NCI-H2227 (cell line): ENCODE measurements around the gene CTIF.

ENCODE experiments used
- DNase-seq: peaks from one replicate; lab custom pipeline; 2025; ENCODE audit not compliant: unreplicated experiment; lab: John Stamatoyannopoulos, UW

Gene CTIF

GRCh38 chr18:48874233-48874632 lies 335.4 kb downstream of the CTIF start:
- DNase-seq, result no peak

DNA sequence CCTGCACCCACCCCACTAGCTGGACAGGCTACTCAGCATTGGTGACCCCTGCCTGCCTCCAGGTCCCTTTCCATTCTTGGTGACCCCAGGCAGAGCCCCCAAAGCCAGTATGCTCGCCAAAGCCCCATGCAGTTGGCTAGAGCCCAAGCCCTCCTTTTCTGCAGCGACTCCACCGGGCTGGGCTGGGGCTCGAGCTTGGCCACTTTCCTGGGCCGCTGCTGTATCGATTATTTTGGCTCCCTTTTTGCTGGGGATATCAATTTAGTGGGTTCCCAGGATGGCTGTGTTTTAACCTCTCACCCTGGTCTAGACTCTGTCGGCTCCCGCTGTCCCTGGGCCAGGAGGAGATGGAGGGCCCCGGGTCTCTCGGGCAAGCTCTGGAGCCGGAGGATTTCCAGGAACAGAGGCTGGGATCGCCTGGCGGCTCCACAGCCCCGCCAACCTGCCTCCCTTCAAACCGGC lies 335.9 kb downstream of the CTIF start:
- no peak for DNase-seq

- DNase-seq, result no peak
Measured at GRCh38 chr18:48875314-48875941, 336.6 kb downstream of the CTIF start.

GRCh38 chr18:48875942-48876511 lies 337.2 kb downstream of the CTIF start:
- DNase-seq, result no peak

GRCh38 chr18:48876590-48876989 lies 337.8 kb downstream of the CTIF start:
- DNase-seq, result no peak

GRCh38 chr18:48877941-48878340 lies 339.1 kb downstream of the CTIF start:
- no peak for DNase-seq

- no peak for DNase-seq
Measured at GRCh38 chr18:48878471-48878870, 339.6 kb downstream of the CTIF start.

DNA sequence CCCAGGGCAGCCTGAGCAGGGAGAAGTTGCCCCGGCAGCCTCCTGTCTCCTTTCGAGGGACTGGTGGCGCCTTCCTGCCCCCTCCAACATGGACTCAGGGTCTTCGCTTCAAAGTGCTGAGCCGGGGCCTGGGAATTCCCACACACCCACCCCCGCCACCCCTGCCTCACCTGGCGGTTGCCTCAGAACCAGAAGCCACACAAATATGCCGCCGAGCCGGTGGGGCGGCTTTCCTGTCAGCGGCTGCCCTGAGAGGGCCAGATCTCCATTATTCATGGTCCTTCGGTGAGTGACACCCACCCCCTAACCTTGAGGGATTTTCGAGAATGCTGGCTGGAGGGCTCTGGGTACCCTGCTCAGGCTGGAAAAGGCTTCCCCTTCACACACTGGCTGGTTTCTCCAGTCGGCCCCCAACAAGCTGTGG lies 340.2 kb downstream of the CTIF start:
- no peak for DNase-seq

DNA sequence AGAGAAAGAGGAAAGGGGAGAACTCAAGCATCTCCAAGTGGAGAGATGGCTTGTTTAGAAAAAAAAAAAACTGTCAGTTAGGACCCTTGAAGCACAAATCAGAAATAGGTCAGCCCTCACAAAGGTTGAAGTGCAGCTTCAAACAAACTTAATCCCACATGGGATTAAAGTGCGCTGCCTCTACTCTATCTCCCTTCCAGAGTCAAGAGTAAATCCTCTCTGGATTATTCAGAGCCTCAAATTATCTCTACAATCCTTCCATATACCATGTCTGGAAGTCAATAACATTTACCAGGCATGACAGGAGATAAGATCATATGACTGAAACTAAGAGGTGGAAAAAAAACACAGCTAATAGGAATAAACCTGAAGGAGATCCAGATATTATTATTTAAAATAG lies 342.1 kb downstream of the CTIF start:
- no peak for DNase-seq

GRCh38 chr18:48882379-48882778 lies 343.5 kb downstream of the CTIF start:
- DNase-seq, result no peak

DNA sequence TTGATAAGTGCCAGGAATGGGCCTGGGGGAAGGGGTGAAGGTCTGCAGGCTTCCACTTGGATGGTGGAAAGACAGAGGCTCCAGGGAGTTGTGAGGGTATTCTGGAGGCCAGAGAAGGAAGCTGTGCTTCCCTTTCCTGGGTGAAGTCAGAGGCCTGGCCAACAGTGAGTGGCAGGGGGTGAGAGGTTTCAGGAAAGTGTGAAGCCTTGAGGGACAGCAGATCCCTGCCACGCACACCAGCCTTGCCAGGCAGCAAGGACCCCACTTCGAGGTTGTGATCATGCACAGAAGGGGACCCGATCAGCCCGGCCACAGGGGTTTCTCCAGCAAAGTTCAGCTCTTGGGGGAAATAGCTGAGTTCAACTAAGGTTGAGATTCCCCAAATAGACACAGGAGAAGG lies 345.5 kb downstream of the CTIF start:
- DNase-seq, result no peak

- no peak for DNase-seq
Measured at GRCh38 chr18:48884771-48885170, 345.9 kb downstream of the CTIF start.

- no peak for DNase-seq
Measured at GRCh38 chr18:48885266-48885923, 346.6 kb downstream of the CTIF start.

GRCh38 chr18:48885924-48886400 lies 347.1 kb downstream of the CTIF start:
- DNase-seq, result no peak

GRCh38 chr18:48886520-48887293 lies 347.9 kb downstream of the CTIF start:
- DNase-seq, result no peak

DNA sequence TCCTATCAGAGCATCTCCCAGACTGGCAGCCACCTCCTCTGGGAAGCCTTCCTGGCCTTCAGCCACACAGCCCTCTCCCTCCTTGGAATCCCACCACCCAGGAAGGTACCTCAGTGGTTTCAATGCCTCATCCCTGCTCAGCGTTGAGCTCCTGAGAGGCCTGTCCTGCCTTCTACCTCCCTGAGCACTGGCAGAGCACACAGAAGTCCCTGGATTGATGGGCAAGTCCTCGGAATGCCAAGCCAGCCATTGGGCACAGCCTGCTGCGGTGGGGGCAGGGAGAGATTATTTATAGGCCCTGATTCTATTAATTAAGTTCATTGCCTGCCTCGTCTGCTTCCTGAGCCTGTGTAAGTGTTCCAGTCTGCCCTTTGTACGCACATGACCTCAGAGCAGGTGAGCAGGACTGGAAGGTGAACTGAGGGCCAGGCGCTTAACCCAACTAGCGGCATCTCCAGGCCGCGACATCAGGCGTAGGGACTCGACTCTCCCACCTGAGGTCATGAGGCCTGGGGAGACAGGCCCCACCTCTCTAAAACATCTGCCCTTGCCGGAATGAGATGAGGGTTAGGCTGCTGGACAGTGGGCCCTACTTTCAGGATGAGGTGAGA lies 348.6 kb downstream of the CTIF start:
- no peak for DNase-seq

DNA sequence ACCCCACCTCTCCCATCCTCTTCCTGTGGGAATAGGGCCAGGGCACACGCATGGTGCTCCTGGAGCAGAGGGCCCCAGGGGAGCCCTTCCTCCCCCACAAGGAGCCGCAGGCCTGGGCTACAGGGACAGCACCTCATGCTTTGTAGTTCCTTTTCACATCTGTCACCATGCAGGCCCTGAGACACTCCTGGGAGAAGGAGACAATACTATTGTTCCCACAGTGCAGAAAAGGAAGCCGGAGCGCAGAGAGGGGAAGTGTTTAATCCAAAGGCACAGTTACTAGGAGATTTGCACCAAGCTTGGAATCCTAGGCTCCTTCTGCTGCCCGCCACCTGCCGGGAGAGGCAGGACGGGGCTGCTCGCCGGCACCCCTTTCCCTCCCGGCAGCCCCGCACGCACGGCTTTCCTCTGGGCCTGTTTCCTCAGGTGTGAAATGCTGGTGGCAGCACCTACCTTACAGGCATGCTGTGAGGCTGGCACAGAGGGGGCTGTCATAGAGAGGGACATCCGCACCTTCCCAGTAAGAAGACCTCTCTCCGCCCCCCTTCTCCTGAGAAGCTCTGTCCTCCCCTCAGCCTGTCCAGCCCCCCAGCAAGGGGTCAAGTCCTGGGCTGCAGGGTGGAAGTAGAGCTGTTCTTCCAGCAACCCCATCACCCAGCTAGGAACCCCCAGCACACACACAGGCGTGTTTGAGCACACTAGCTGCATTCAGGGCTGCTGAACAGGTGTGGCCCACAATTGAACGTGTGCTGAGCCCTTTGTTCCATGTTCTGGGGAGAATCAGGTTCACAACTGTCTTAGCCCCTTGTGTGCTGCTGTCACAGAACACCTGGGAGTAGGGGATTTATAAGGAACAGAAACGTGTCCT lies 349.3 kb downstream of the CTIF start:
- no peak for DNase-seq

- DNase-seq, result no peak
Measured at GRCh38 chr18:48888773-48889080, 349.9 kb downstream of the CTIF start.

- DNase-seq, result no peak
Measured at GRCh38 chr18:48889115-48889941, 350.5 kb downstream of the CTIF start.
